NAMALWA (cell line): ENCODE data around the gene MIAT.
"Not testable (repeated sequence)": the region's sequence is repeated elsewhere in the genome, so short reads cannot be mapped to it uniquely, and the experiment has no call there.

ENCODE experiments used
- DNase-seq: peaks from one replicate; pipeline ENCODE4 v3.0.0-alpha.2; 2015; ENCODE audit warnings: low spot score

MIAT gene

GRCh38 chr22:26656891-26657851 is at the start of gene MIAT:
TSS of gene MIAT (plus strand) at chr22:26657588.
- no peak for DNase-seq

GRCh38 chr22:26608129-26608528 is 49.3 kb upstream of the MIAT start:
- DNase-seq, result no peak

DNA sequence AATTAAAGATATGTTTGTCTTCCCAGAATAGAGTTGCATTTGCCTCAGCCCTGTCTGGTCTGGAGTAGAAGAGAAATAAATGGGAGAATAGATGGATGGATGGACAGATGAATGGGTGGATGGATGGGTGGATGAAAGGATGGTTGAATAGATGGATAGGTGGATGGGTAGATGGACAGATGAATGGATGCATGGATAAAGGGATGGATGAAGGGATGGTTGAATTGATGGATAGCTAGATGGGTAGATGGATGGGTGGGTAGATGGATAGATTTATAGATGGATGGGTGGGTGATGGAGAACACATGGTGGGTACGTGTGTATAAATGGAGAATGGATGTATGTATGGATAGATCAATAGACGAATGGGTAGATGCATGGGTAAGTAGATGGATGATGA is 48.1 kb upstream of the MIAT start:
- no peak for DNase-seq

DNA sequence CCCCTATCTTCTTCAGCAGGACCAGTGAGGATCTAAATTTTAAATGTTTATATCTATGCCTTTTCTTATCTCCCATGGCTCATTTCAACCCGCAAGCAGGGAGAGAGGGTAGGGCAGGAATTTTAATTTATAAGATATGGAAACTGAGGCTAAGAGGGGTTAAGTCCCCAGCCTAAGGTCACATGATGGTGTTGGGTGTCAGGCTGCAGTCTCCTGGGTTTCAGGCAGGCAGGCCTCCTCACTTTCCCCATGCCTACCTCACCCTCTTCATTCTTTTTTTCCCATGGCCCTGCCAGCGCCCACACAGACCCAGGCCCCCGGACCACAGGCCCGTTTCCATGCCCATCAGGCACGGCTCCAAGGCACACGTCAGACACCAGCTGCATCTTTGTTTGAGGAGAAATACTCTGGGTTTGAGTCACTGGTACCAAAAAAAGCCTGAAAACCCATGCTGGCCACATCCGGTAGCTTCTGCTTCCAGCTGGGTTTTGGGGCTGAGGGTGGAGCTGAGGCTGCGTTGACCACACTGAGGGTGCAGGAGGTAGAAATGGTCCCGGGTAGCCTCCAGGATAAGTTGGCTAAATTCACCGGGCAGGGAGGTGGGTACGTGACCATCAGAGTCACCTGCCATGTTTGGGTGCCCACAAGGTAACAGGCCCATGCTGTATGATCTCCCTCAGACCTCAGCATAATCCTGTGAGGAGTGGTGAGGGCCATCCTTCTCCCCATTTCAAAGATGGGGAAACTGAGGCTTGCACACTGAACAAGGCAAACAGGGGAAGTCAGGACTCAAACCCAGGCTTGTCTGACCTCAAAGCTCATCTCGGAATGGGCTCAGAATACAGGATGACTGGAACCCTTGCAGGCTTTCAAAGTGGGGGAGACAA is 47.1 kb upstream of the MIAT start:
- DNase-seq, result peak; percentile 80

GRCh38 chr22:26610996-26611395 is 46.4 kb upstream of the MIAT start:
- DNase-seq, result no peak

- DNase-seq, result no peak
Measured at GRCh38 chr22:26612652-26613051, 44.7 kb upstream of the MIAT start.

GRCh38 chr22:26613753-26614152 is 43.6 kb upstream of the MIAT start:
- DNase-seq, result not testable (repeated sequence)

GRCh38 chr22:26614322-26614721 is 43.1 kb upstream of the MIAT start:
- no peak for DNase-seq

DNA sequence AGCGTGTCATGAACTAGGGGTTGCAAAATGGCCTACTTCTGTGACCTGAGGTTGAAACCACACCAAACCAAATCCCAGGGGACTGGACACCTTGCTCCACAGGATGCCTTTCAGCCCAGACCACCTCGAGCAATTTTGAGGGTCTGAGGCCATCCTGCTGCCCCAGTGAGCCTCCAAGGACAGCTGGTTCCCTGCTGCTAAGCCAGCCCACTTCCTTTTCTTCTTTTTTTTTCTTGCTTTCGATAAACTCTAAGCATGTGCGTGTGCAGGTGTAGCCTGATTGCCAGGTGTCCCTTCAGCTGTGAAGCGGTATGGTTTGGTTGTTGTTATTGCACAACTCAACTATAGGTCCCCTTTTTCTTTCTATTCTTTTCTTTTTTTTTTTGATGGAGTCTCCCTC is 42.2 kb upstream of the MIAT start:
- peak; percentile 86 for DNase-seq

DNA sequence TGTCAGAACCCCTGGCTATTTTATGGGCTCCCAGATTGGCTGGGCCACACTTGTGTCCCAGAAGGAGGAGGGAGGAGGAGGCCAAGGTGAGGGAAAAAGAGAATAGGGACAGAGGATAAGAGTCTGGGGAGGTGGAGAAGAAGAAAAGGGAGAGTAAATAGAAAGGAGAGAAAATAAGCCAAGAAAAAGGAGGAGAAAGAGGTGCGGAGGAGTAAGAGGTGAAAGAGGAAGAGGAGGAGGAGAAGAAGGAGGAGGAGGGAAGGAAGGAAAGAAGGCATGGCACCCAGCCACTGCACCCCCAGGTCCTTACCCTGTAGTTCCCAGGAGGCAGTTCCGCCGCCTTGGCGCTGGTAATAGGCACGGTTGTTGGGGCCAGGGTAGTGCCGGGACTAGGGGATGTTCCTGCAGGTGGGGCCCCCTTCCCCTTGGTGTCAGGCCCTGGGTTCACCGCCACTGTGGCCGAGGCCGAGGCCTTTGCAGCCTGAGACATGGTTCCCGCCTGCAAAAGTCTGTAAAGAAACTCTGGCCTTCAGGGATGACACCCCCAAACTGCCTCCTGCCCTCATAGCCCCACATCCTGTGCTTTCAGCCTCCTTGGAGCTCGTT is 41.5 kb upstream of the MIAT start:
- DNase-seq, result no peak

DNA sequence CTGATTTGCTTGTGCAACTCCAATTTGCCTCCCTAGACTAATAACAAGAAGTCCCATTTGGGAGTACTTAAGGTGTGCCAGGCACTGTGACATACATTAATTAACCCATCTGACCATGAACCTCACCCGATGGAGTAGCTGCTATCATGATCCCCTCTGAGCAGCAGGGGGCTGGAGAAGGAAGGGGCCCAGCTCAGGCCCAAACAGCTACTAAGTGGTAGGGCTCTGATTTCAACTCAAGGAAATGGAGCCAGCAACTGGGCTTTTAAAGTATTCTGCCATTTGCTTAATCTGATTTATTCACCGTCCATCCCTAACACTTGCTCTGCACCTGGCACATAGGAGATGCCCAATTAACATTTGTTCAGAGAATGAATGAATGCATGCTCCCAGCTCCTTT is 40.7 kb upstream of the MIAT start:
- no peak for DNase-seq

DNA sequence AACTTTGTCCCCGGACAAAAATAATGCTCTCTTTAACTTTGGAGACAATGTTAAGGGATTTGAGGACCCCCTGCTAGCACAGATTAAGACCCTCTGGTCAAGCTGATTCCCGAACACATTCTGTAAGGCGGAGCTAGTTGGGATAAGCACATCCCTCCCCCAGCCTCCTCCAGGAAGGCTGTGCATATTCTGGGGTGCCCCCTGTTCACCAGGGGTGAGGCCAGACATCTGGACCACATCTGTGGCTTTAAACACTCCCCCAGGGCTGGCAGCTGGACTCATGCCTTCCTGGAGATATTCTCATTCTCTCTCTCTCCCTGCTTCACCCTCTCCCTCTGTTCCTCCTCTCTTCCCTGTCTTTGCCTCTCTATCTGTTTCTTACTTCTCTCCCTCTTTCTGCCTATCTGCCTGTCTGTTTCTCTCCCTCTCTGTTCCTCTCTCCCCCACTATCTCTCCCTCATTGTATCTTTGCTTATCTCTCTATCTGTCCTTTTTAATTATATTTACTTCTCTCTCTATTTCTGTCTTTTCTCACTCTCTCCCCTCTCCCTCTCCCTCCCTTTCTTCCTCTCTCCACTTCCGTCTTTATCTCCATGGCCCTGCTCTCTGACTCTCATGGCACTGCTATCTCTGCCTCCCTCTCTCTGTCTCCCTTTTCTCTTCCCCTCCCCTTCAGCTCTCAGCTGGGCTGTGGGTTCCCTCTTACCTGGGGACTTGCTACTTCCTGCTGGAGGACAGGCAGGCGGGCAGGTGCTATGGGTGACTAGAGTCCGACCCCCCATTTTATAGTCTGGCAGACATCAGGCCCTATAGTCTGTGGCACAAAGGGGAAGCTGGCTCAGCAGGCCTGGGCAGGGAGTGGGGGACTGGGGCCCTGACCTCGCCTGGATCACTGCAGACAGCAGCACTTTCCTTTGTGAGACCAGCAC is 39.9 kb upstream of the MIAT start, which contains the start of gene CRYBB1:
Gene CRYBB1 (minus strand): TSS at position 757 of the 929 bp plus-strand sequence. CDS start 1,708 bp downstream, outside the sequence.
- DNase-seq, result peak; percentile 25

GRCh38 chr22:26618455-26618854 is 38.9 kb upstream of the MIAT start:
- no peak for DNase-seq

- DNase-seq, result no peak
Measured at GRCh38 chr22:26619510-26619909, 37.9 kb upstream of the MIAT start.

DNA sequence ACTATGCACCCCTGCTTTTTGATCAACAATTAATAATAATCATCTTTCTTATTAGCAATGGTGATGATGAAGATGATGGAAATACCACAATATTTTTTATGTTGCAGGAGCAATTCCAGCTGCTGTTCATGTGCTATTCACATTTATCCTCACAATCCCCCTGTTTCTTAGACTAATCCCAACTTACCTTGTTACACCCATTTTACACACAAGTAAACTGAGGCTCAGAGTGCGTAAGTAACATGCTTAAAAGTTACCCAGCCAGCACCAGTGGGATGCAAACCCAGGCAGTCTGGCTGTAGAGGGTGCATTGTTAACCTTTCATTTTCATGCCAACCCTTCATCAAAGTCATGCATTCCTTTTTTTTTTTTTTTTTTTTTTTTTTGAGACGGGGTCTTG is 37.2 kb upstream of the MIAT start:
- DNase-seq, result no peak

- DNase-seq, result no peak
Measured at GRCh38 chr22:26621663-26622062, 35.7 kb upstream of the MIAT start, which contains the start of gene CRYBA4. TSS of gene CRYBA4 (plus strand) at chr22:26621963. CDS start at chr22:26622597, 634 bp downstream.

GRCh38 chr22:26623984-26624383 is 33.4 kb upstream of the MIAT start:
- no peak for DNase-seq

GRCh38 chr22:26624803-26625202 is 32.6 kb upstream of the MIAT start:
- DNase-seq, result no peak

GRCh38 chr22:26629988-26630761 is 27.2 kb upstream of the MIAT start:
- no peak for DNase-seq

DNA sequence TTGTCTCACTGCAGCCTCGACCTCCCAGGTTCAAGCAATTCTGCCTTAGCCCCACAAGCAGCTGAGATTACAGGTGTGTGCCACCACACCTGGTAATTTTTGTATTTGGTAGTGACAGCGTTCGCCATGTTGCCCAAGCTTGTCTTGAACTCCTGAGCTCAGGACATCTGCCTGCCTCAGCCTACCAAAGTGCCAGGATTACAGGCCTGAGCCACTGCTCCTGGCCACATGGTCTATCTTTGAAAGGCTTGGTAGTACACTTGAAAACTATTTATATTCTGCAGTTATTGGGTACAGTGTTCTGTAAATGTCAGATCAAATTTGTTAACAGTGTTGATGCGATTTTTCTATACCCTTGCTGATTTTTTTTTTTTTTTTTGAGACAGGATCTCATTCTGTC is 26.1 kb upstream of the MIAT start:
- DNase-seq, result no peak
